ENCODE measurements around the gene EIF1. TPM values are rescaled to one million over a fixed set of nuclear protein-coding genes. Genes with fewer than 3 reads are reported as not detected.

The EIF1 gene
- total and polyA plus RNA-seq, 2 experiments from 2014 or later = 272 to 603 TPM

DNA sequence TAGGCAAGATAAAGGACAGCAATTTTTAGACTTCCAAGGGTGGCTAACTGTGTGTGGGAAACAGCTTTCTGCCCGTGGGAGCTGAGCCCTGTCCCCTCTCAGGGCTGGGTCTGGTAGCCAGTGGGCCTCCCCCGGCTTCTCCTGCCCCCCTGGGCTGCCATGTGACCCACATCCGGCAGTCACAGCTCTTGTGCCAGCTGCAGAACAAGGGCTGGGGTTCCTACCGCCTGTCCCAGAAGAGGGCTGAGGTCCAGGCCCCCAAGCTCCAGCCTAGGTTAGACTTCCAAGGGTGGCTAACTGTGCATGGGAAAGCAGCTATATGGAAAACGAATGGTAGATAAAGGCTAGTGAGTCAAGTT, 29.6 kb downstream of the EIF1 start:
- no peak for TF ChIP-seq POLR2AphosphoS5 (IDR thresholded peaks at IDR 0.05; ENCODE audit: low read depth)
- TF ChIP-seq, protein P1, sequence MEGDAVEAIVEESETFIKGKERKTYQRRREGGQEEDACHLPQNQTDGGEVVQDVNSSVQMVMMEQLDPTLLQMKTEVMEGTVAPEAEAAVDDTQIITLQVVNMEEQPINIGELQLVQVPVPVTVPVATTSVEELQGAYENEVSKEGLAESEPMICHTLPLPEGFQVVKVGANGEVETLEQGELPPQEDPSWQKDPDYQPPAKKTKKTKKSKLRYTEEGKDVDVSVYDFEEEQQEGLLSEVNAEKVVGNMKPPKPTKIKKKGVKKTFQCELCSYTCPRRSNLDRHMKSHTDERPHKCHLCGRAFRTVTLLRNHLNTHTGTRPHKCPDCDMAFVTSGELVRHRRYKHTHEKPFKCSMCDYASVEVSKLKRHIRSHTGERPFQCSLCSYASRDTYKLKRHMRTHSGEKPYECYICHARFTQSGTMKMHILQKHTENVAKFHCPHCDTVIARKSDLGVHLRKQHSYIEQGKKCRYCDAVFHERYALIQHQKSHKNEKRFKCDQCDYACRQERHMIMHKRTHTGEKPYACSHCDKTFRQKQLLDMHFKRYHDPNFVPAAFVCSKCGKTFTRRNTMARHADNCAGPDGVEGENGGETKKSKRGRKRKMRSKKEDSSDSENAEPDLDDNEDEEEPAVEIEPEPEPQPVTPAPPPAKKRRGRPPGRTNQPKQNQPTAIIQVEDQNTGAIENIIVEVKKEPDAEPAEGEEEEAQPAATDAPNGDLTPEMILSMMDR (conservative IDR thresholded peaks at IDR 0.05; ENCODE audit: low read depth in 2 of 2) = no peak
- TF ChIP-seq, protein P2, sequence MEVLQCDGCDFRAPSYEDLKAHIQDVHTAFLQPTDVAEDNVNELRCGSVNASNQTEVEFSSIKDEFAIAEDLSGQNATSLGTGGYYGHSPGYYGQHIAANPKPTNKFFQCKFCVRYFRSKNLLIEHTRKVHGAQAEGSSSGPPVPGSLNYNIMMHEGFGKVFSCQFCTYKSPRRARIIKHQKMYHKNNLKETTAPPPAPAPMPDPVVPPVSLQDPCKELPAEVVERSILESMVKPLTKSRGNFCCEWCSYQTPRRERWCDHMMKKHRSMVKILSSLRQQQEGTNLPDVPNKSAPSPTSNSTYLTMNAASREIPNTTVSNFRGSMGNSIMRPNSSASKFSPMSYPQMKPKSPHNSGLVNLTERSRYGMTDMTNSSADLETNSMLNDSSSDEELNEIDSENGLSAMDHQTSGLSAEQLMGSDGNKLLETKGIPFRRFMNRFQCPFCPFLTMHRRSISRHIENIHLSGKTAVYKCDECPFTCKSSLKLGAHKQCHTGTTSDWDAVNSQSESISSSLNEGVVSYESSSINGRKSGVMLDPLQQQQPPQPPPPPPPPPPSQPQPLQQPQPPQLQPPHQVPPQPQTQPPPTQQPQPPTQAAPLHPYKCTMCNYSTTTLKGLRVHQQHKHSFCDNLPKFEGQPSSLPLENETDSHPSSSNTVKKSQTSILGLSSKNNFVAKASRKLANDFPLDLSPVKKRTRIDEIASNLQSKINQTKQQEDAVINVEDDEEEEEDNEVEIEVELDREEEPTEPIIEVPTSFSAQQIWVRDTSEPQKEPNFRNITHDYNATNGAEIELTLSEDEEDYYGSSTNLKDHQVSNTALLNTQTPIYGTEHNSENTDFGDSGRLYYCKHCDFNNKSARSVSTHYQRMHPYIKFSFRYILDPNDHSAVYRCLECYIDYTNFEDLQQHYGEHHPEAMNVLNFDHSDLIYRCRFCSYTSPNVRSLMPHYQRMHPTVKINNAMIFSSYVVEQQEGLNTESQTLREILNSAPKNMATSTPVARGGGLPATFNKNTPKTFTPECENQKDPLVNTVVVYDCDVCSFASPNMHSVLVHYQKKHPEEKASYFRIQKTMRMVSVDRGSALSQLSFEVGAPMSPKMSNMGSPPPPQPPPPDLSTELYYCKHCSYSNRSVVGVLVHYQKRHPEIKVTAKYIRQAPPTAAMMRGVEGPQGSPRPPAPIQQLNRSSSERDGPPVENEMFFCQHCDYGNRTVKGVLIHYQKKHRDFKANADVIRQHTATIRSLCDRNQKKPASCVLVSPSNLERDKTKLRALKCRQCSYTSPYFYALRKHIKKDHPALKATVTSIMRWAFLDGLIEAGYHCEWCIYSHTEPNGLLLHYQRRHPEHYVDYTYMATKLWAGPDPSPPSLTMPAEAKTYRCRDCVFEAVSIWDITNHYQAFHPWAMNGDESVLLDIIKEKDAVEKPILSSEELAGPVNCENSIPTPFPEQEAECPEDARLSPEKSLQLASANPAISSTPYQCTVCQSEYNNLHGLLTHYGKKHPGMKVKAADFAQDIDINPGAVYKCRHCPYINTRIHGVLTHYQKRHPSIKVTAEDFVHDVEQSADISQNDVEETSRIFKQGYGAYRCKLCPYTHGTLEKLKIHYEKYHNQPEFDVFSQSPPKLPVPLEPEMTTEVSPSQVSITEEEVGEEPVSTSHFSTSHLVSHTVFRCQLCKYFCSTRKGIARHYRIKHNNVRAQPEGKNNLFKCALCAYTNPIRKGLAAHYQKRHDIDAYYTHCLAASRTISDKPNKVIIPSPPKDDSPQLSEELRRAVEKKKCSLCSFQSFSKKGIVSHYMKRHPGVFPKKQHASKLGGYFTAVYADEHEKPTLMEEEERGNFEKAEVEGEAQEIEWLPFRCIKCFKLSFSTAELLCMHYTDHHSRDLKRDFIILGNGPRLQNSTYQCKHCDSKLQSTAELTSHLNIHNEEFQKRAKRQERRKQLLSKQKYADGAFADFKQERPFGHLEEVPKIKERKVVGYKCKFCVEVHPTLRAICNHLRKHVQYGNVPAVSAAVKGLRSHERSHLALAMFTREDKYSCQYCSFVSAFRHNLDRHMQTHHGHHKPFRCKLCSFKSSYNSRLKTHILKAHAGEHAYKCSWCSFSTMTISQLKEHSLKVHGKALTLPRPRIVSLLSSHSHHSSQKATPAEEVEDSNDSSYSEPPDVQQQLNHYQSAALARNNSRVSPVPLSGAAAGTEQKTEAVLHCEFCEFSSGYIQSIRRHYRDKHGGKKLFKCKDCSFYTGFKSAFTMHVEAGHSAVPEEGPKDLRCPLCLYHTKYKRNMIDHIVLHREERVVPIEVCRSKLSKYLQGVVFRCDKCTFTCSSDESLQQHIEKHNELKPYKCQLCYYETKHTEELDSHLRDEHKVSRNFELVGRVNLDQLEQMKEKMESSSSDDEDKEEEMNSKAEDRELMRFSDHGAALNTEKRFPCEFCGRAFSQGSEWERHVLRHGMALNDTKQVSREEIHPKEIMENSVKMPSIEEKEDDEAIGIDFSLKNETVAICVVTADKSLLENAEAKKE (CRISPR knock-in tag; IDR thresholded peaks at IDR 0.05) = no peak
- no peak for TF ChIP-seq ZNF114 (CRISPR knock-in tag; IDR thresholded peaks at IDR 0.05)
- TF ChIP-seq NANOG (IDR thresholded peaks at IDR 0.05; ENCODE audit: borderline replicate concordance) = no peak
- TF ChIP-seq, protein P3, sequence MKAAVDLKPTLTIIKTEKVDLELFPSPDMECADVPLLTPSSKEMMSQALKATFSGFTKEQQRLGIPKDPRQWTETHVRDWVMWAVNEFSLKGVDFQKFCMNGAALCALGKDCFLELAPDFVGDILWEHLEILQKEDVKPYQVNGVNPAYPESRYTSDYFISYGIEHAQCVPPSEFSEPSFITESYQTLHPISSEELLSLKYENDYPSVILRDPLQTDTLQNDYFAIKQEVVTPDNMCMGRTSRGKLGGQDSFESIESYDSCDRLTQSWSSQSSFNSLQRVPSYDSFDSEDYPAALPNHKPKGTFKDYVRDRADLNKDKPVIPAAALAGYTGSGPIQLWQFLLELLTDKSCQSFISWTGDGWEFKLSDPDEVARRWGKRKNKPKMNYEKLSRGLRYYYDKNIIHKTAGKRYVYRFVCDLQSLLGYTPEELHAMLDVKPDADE (IDR thresholded peaks at IDR 0.05) = no peak
- TF ChIP-seq EZH2phosphoT487 (IDR thresholded peaks at IDR 0.05; ENCODE audit: unreplicated experiment) = no peak
- TF ChIP-seq CREB1 (CRISPR knock-in tag; IDR thresholded peaks at IDR 0.05; ENCODE audit: low read depth) = no peak
- TF ChIP-seq, protein P4, sequence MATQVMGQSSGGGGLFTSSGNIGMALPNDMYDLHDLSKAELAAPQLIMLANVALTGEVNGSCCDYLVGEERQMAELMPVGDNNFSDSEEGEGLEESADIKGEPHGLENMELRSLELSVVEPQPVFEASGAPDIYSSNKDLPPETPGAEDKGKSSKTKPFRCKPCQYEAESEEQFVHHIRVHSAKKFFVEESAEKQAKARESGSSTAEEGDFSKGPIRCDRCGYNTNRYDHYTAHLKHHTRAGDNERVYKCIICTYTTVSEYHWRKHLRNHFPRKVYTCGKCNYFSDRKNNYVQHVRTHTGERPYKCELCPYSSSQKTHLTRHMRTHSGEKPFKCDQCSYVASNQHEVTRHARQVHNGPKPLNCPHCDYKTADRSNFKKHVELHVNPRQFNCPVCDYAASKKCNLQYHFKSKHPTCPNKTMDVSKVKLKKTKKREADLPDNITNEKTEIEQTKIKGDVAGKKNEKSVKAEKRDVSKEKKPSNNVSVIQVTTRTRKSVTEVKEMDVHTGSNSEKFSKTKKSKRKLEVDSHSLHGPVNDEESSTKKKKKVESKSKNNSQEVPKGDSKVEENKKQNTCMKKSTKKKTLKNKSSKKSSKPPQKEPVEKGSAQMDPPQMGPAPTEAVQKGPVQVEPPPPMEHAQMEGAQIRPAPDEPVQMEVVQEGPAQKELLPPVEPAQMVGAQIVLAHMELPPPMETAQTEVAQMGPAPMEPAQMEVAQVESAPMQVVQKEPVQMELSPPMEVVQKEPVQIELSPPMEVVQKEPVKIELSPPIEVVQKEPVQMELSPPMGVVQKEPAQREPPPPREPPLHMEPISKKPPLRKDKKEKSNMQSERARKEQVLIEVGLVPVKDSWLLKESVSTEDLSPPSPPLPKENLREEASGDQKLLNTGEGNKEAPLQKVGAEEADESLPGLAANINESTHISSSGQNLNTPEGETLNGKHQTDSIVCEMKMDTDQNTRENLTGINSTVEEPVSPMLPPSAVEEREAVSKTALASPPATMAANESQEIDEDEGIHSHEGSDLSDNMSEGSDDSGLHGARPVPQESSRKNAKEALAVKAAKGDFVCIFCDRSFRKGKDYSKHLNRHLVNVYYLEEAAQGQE (IDR thresholded peaks at IDR 0.05; ENCODE audit: unreplicated experiment) = no peak
- Histone ChIP-seq H4K20me1 (replicated peaks; ENCODE audit: insufficient read depth) (no peaks in the 10 kb centered on the region), H3K79me2 (replicated peaks; ENCODE audit: insufficient read depth) (no peaks in the 10 kb centered on the region), H3K4me1 (ENCODE audit: insufficient read depth) (no peaks in the 10 kb centered on the region; the same call in 1 of the 2 replicates), H3K27me3 (ENCODE audit: insufficient read depth) (no peaks in the 10 kb centered on the region), H3K36me3 (ENCODE audit: insufficient read depth) (no peaks in the 10 kb centered on the region), H3K9me2 (ENCODE audit: insufficient read depth) (no peaks in the 10 kb centered on the region), H3K4me3 (no peak overlapping the region), H3K4me2 (no peak overlapping the region), H2AFZ (peak overlapping the region; percentile 56; the same call in 1 of the 2 replicates), H3F3A (replicated peaks; ENCODE audit: low read depth) (no peaks in the 10 kb centered on the region), H3K27ac (ENCODE audit: low read depth) (no peak overlapping the region)
- peaks cover 7% of the 10 kb centered on the region; the same call in 2 of the 3 replicates for H3K4me1 Mint-ChIP-seq
- peaks cover 3% of the 10 kb centered on the region; the same call in 1 of the 3 replicates for H3K9me3 Mint-ChIP-seq
- H3K27me3 Mint-ChIP-seq (ENCODE audit: insufficient read depth, low read depth, poor library complexity) = peaks cover 2% of the 10 kb centered on the region
- no peak for DNase-seq (ENCODE audit: low spot score)
- H3K4me3 Mint-ChIP-seq = no peak overlapping the region
- H3K36me3 Mint-ChIP-seq (ENCODE audit: low read depth) = no peaks in the 10 kb centered on the region
- H3K27ac Mint-ChIP-seq = no peak overlapping the region
- no peak for ATAC-seq

All from GM23338 (cell line).